HTERT RPE-1 (cell line): ENCODE data around the gene CPM.

Experiments used
- in situ Hi-C: fragments of 300-500 bp; cut with MboI; formaldehyde crosslinking; loops from 4 replicates; pipeline ENCODE4 v1.14.3; 2020; ENCODE audit warnings: low sequenced_read_pairs

The CPM gene

DNA sequence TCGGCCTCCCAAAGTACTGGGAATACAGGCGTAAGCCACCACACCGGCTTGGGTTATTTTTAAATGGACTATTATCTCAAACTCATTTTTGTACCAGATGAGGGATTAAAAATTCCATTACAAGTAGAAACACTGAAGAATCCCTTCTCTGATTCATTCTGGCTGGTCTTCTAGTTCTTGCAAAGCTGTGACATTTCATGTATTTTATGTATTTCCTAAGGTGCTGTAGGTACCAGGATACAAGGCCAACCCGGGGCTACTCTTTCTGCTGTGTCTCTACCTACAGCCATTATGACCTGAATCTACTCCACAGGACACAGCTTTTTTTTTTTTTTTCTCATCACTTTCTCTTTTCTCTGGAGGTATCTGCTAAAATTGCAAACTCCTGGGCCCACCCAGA lies 24.9 kb downstream of the CPM start:
- in situ Hi-C loops, result no loop called here

DNA sequence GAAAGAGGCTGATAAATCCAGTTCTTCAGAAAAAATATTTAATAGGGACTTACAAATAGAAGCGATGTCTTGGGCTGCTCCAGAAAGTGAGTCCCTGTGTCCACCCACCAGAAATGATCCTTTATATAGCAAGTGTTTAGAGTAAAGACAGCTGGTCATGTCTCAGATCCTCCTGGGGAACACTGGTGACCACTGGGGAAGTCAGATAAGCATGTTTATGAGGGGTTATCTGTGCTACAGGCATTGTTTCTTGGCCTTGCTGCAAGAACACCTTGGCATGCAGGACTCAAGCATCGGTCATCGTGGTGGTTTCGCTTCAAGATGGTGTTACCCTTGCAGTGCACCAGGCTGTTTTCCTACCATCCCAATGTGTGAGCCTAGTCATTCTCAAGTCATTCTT lies 27.2 kb downstream of the CPM start:
- in situ Hi-C loops, result no loop called here

- in situ Hi-C loops, result no loop called here
Measured at GRCh38 chr12:68904351-68904962, 28.5 kb downstream of the CPM start.

DNA sequence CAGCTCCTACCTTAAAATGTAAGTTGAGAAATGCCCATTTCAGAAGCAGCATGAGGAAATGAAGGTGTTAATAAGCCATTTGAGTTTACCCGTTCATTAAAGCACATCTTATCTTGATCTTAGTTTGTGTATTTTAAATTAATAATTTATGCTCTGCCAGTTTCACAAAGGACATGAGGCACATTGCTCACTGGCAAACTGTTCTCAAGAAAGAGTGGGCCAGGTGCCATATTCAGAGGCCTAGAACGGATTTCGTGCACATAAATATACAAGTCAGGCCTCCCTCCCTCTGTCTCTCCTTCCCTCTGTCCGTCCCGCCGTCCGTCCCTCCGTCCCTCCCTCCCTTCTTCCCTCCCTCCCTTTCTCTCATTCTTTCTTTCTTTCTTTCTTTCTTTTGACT lies 29.5 kb downstream of the CPM start:
- in situ Hi-C loops, result no loop called here

DNA sequence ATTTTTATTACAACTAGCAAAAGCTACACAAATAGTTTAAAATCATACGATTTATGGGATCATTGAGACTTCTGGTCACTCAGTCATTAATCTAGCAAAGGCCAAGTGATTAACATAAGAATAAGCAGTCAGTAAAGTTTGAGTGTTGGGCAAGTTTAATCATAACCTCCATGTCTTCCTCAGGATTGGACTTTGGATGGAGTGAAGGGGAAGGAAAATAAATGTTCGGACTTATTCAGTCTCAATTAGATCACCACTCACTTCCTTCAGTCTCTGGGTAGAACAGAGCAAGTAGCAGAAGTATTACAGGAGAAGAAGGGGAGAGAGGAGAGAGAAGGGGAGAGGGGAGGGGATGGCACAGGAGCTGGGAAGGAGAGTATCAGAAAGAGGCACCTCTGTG lies 31.4 kb downstream of the CPM start:
- in situ Hi-C loops, result no loop called here

DNA sequence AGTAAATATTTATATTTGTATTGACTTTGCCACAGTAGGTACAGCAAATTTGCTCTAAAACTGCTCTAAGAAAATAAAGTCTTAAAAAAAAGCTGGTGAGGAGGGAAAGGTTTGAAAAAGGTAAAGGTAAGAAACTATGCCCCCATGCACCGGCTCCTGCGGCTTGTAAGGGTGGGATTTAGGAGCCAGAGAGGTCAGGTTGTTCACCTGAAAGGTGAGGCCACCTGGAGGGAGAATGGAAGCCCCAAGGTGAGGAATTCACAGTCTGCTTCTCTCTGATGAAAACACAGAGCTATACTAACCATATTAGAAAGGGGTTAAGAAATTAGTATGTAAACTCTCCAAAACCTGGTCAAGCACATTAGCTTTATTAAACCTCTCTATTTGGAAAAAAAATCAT lies 31.8 kb downstream of the CPM start:
- in situ Hi-C loops, result no loop called here

GRCh38 chr12:68900241-68900640 lies 32.7 kb downstream of the CPM start:
- in situ Hi-C loops, result no loop called here

- in situ Hi-C loops, result no loop called here
Measured at GRCh38 chr12:68899251-68899771, 33.7 kb downstream of the CPM start.

- in situ Hi-C loops, result no loop called here
Measured at GRCh38 chr12:68896881-68897540, 36.0 kb downstream of the CPM start.

DNA sequence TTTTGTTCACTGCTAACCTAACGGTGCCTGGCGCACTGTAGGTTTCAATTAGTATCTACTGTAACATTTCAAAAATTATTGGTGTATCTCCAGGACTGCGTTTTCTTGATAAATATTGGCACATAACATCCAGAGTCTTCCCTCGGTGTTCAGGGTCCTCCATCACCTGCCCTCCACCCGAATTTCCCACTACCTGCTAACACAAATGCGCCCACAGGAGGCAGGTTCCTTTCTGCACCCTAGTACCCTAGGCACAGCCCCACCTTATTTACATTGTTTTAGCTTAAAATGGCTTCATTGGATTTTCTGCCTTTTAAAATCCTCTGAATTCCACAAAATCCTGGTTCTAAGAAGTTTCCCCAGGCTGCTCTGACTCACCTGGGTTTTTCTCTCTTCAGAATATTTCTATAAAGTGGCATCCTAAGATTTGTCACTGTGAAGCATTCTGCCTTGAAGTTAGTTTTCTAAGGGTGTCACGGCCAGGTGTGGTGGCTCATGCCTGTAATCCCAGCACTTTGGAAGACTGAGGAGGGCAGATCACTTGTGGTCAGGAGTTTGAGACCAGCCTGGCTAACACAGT lies 38.6 kb downstream of the CPM start:
- in situ Hi-C loops, result no loop called here

- in situ Hi-C loops, result no loop called here
Measured at GRCh38 chr12:68893741-68894140, 39.2 kb downstream of the CPM start.

- in situ Hi-C loops, result no loop called here
Measured at GRCh38 chr12:68893201-68893600, 39.8 kb downstream of the CPM start.

- in situ Hi-C loops, result no loop called here
Measured at GRCh38 chr12:68891141-68891540, 41.8 kb downstream of the CPM start.

DNA sequence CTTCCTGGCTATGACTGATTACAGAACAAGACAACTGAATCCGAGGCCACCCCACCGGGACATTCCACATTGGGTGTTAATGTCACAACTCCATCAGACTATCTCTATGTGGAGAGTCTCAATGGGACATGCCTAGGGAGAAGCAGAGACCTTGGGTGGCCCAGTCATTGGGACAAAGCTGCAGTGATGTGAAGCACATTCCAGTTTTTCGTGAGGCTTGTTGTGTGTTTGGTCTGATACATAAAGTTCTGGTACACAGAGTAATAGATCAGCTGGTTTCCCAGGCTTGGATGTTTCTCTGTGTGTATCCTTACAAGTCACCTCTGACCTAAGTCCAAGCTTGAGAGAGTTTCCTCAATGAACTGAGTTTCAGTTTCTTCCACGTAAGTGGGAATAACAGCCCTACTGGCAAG lies 42.3 kb downstream of the CPM start:
- in situ Hi-C loops, result no loop called here

DNA sequence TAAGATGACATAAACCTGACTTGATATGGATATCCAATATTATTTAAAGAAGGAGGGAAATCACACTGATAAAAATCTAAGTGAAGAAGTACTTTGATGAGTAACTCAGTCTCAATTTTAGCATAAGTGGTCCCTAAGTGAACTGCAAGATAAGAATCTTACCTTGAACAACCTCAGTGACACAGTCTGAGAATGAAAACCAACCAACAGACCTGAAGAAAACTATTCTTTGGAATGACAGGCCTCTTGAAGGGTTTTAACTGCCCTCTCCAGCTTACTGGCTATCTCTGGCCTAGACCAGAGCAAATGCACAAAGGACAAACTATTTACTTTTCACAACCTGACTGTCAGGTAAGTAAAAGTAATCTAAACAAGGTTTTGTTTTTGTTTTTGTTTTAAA lies 44.7 kb downstream of the CPM start:
- in situ Hi-C loops, result no loop called here

DNA sequence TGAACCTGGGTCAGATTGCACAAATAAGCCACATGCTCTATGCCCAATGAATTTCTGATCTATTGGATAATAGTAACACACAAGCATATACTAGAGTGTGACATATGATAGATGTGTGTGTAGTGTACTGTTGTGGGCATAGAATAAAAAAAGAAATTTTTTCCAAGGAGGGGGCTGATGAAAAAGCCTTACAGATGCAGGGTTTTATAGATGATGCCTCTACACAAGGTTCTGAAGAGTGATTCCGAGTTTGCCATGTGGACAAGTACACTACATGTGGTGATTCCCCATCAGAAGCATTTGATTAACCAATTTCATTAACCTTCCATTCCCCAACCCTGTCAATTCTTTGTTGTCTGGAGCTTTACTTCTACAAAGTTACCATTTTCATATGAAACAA lies 45.3 kb downstream of the CPM start:
- in situ Hi-C loops, result no loop called here

- in situ Hi-C loops, result no loop called here
Measured at GRCh38 chr12:68886636-68887572, 46.1 kb downstream of the CPM start.

DNA sequence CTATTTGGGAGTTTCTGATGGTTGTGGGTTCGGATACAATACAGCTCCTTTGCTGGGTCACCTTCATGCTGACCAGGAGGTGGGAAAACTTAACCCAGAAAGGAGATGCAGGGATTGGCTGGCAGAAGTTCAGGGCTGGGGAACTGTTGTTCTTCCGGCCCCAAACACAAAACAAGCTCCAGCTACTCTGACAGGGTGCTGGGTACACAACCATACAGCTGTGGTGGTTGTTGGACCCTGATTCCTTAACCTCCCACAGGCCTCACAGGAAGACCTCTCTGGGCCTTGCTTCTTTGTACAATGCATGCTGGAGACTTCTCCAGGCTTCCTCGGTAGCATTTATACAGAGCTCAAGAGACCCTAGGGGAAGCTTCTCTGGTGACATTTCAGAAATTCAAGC lies 47.6 kb downstream of the CPM start:
- in situ Hi-C loops, result no loop called here

GRCh38 chr12:68884251-68884650 lies 48.7 kb downstream of the CPM start:
- in situ Hi-C loops, result no loop called here

- in situ Hi-C loops, result no loop called here
Measured at GRCh38 chr12:68883151-68883550, 49.8 kb downstream of the CPM start.

GRCh38 chr12:68882251-68882964 lies 50.6 kb downstream of the CPM start:
- in situ Hi-C loops, result no loop called here
